NOMO-1 treated with DMSO at 0.1 percent for 48 hours (cell line): ENCODE measurements around the gene PHLDA2.
A peak's percentile ranks its signal among the peaks of the same experiment; 100 is the strongest.
"Not testable (repeated sequence)": the region's sequence is repeated elsewhere in the genome, so short reads cannot be mapped to it uniquely, and the experiment has no call there.

Source experiments
- DNase-seq: peaks from one replicate; lab custom pipeline; 2025; ENCODE audit not compliant: unreplicated experiment; lab: John Stamatoyannopoulos, UW

The PHLDA2 gene

GRCh38 chr11:2945031-2945756, 16.0 kb upstream of the PHLDA2 start:
- no peak for DNase-seq

DNA sequence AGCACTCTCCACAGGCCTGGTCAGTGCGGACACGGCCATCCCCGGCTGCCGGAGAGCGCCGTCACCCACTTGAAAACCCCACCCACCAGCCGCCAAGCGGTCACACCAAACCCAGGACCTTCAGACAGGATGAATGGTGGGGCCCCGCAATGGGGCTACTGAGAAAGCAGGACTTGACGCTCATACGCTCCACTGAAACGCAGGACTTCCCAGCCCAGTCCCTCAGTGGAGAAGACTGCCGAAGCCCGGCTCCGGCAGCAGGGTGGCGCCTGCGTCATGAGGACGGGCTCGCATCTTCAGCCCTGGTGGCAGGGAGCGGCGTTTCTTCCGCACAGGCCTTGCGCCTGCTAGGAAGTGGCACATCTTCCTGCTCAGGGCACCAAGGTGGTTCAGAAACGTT, 15.3 kb upstream of the PHLDA2 start:
- no peak for DNase-seq

GRCh38 chr11:2943711-2944118, 14.5 kb upstream of the PHLDA2 start:
- no peak for DNase-seq

GRCh38 chr11:2942872-2943710, 13.9 kb upstream of the PHLDA2 start:
- no peak for DNase-seq

GRCh38 chr11:2942447-2942846, 13.2 kb upstream of the PHLDA2 start:
- DNase-seq = no peak

DNA sequence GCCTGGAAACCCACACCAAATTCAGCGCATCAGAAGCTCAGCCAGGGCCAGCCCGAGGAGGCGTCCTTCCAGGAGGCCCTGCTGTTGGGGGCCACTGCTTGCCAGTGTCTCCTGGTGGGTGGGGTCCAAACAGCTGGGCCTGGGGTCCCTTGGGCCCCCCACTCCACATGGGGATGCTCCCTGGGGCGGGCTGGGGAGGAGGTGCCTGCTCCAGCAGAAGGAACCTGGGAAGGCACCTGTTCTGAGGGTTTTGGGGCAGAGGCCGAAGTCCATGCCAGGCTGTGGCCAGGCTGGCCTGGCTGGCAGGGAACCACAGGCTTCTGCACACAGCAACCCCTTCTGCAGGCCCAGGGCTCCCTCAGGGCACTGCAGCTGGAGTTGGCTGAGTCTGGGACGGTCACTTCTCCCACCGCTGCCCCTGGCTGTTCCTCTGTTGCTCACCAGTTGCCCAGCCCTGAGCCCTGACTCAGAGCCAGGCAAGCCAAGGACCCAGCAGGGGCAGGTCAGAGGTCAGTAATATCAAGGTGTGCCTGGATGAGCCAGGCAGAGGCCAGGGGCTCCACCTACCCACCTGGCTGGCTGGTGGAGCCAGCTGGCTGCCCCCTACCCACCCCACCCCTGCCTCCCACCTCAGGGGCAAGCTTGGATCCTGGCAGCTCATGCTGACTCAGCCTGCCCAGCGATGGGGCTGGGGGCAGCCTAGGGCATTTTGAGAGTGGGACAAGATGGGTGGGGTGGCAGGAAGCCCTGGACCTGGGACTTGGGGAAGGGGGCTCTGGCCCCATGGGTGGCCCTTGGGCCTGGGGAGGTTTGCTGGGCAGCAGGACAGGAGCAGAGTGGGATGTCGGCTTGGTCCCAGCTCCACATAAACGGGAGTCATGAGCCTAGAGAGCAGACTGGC, 12.0 kb upstream of the PHLDA2 start:
- no peak for DNase-seq

GRCh38 chr11:2940147-2940920, 11.1 kb upstream of the PHLDA2 start:
- DNase-seq = no peak

GRCh38 chr11:2938458-2939418, 9.5 kb upstream of the PHLDA2 start:
- not testable (repeated sequence) for DNase-seq

DNA sequence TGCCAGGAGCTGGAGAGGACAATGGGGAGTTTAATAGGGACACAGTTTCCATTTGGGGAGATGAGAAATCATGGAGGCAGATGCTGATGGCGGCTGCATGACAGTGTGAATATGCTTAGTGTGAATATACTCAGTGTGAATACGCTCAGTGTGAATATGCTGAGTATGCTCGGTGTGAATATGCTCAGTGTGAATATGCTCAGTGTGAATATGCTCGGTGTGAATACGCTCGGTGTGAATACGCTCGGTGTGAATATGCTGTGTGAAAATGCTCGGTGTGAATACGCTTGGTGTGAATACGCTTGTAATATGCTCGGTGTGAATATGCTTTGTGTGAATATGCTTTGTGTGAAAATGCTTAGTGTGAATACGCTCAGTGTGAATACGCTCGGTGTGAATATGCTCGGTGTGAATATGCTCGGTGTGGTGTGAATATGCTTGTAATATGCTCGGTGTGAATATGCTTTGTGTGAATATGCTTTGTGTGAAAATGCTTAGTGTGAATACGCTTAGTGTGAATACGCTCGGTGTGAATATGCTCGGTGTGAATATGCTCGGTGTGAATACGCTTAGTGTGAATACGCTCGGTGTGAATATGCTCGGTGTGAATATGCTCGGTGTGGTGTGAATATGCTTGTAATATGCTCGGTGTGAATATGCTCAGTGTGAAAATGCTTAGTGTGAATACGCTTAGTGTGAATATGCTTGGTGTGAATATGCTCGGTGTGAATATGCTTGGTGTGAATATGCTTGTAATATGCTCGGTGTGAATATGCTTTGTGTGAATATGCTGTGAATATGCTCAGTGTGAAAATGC, 8.6 kb upstream of the PHLDA2 start:
- DNase-seq = not testable (repeated sequence)

GRCh38 chr11:2934611-2935239, 5.5 kb upstream of the PHLDA2 start:
- no peak for DNase-seq

GRCh38 chr11:2934021-2934550, 4.9 kb upstream of the PHLDA2 start:
- DNase-seq = no peak

DNA sequence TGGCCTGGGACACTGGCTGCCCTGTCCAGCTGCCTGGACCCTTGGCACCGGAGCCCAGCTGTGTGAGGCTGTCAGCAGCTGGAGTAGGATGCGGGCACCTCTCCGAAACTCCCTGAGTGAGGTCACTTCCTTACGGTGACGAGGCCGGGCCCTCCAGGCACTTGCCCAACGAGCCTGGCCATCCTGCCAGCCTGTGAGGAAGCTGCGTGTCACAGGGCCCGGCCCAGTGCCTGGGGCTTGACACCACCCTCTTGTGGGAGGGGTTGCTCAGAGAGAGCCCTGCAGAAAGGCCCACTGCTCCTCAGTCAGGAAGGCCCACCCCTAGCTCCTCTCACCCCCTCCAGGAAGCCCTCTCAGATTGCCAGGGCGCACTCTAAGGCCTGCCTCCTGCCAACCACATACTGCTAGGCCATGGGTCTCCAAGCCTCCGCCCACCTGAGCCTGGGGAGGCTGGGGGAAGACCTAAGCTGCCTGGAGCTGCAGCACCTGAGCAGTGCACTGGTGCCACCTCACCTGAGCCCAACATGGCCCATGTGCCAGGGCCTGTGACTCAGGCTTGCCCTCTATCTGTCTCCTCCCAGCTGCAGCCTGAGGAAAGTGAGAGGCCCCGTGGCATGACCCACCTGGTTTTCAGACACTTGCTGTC, 4.3 kb upstream of the PHLDA2 start:
- peak; percentile 94 for DNase-seq

DNA sequence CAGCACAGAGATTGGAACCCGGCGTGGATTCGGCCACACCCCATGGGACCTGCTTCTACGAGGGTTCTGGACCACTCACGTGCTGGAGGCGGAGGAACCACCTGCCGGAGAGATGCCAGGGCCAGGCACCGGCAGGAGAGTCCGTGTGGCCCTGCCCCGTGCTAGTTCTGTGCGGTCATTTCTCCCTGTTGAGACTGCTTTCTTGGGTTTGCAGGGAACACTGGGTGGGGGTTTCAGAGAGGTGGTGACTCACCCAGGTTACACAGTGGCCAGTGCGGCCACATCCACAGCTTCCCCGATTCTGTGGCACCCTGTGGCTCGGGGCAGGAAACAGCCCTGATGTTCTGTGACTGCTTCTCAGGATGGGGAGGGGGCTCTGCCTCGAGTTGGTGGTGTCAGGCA, 3.6 kb upstream of the PHLDA2 start:
- DNase-seq = no peak

DNA sequence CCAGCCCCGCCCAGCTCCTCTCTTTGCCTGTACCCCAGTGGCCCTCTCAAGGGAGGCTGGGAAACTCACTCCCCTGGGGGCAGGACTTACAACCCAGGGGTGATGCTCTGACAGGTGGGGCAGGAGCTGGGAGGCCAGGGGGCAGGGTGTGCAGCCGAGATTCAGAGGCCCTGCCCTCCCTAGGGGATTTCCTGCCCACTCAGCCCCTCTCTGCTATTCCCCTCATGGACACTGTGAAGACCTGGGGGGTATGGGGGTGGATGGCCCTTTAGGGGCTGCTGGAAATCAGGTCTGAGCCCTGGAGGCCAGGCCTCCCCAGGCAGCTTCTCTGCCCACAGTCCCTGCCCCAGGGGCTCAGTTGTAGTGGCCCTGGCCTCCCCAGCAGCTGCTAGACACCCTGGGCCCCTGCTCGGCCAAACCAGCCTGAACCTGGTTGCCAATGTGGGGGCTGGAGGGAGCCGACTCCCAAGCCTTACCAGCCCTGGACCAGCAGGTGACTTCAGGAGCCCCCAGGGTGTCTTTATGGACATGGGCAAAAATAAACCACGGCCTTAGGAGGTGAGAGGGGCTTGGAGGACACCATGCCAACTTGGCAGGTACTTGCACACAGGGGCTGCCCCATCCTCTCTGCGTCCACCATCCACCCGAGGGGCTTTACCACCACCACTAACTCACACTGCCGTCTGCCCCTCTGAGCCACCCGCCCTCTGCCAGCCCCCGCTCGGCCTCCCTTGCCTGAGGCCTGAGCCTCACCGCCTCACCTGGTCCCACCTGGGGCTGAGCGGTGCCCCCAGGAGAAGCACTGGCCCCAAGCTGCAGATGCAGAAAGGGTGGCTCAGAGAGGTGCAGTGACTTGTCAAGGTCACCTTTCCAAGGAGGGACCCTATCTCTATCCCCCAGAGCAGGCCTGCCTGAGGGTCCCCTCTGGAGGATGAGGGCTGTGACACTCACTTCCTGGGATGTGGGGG, 2.8 kb upstream of the PHLDA2 start:
- no peak for DNase-seq

- no peak for DNase-seq
These were observed 2.2 kb upstream of the PHLDA2 start for GRCh38 chr11:2931420-2931746.

DNA sequence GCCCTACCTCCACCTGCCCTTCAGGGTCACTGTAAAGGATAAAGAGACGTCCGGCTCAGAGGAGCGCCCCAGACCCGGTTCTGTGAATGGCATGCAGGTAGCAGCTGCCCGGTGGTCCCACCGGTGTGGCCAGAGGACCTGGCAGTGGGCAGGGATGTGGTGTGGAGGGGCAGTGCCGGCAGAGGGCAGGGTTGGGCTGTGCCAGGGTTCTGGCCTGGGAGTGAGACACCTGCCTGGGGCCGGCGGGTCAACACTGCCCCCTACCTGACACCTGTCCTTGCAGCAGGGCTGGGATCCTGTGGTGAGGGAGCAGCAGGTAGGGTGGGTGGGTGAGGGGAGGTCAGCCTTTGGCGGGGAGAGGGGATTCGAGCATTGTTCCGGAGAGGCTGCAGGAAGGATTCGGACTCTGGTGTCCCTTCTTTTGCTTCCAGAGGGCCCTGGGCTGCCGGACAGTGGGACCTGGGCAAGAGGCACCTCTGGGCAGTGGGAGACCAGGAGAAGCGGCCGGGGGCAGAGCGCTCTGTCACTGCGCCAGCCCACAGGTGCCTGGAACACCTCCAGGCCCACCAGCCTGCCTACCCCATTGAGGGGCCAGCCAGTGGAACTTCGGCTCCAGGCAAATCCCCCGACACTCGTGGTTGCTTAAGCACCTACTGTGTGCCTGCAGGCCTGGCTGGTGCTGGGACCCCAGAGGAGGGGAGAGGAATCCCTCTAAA, 1.6 kb upstream of the PHLDA2 start:
- peak; percentile 36 for DNase-seq
